Astrocyte of the cerebellum (primary cell): Measurements from ENCODE around the gene STAMBPL1.
"Not testable (repeated sequence)": the region's sequence is repeated elsewhere in the genome, so short reads cannot be mapped to it uniquely, and the experiment has no call there.

Source experiments
- DNase-seq: peaks from one replicate; pipeline ENCODE4 v3.0.0-alpha.2; 2011; ENCODE audit warnings: low read depth
- H3K4me3 ChIP-seq: 2 replicates; pipeline ENCODE4 v1.5.1; 2011; ENCODE audit warnings: mild to moderate bottlenecking, low read depth, low read length, moderate library complexity
- in situ Hi-C: cut with HindIII; loops from 2 replicates; pipeline ENCODE4 v1.10.0; 2017; ENCODE audit warnings: low sequenced_read_pairs
- TF ChIP-seq, protein P1 (sequence below): IDR thresholded peaks from 2 replicates; pipeline ENCODE4 v1.5.1; 2012; ENCODE audit warnings: low read length, low read depth, moderate library complexity, mild to moderate bottlenecking; ENCODE audit errors: missing control alignments

STAMBPL1 gene

DNA sequence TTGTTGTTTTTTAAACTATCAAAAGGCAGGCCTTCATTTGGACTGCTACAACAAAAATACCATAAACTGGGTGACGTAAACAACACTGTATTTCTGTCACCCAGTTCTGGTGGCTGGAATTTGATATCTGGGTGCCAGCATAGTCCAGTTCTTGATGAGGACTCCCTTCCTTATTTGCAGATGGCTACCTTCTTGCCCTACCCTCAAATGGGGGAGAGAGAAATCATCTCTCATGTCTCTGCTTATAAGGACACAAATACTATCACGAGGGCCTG is 47.3 kb downstream of the STAMBPL1 start:
- DNase-seq: no peak
- in situ Hi-C loops: no loop called here
- no peak overlapping the region for H3K4me3 ChIP-seq
- TF ChIP-seq, protein P1, sequence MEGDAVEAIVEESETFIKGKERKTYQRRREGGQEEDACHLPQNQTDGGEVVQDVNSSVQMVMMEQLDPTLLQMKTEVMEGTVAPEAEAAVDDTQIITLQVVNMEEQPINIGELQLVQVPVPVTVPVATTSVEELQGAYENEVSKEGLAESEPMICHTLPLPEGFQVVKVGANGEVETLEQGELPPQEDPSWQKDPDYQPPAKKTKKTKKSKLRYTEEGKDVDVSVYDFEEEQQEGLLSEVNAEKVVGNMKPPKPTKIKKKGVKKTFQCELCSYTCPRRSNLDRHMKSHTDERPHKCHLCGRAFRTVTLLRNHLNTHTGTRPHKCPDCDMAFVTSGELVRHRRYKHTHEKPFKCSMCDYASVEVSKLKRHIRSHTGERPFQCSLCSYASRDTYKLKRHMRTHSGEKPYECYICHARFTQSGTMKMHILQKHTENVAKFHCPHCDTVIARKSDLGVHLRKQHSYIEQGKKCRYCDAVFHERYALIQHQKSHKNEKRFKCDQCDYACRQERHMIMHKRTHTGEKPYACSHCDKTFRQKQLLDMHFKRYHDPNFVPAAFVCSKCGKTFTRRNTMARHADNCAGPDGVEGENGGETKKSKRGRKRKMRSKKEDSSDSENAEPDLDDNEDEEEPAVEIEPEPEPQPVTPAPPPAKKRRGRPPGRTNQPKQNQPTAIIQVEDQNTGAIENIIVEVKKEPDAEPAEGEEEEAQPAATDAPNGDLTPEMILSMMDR: no peak

DNA sequence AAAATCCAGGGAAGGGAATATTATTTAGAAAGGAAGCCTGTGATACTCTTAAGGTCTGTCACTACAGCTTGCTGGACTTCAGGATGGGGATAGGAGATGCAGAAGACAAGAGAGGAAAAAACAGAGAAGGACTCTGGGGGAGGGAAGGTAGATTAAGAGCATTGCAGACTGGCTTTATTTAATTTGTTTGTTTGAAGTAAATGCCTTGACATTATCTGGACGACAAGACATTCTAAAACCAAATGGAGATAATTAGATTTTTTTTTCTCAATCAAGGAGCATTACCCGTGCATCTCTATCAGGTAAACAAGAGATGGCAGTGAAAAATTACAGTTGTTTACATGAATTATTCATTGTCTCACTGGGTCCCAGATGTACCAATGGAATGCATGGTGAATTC is 48.2 kb downstream of the STAMBPL1 start:
- TF ChIP-seq, protein P1: no peak
- no peak for DNase-seq
- in situ Hi-C loops: no loop called here
- no peak overlapping the region for H3K4me3 ChIP-seq

DNA sequence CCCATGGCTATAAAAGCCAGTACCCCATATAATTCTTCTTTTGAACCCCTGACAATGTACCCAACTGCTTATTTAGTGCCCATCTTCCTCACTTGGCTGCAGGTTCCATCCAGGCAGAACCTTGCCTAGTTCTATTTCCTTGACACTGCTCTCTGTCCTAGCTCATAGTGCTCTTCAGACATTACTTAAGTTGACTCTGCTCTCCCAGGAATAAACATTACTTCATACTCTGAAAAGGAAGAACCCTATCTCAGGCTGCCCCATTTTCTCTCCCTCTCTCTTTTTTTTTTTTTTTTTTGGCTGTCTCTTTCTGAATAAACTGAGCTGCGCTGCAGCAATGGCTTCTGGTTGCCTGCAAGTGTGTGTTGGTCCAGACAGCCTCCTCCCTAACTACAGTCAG is 51.5 kb downstream of the STAMBPL1 start:
- no peak overlapping the region for H3K4me3 ChIP-seq
- no peak for DNase-seq
- TF ChIP-seq, protein P1: no peak
- in situ Hi-C loops: no loop called here

DNA sequence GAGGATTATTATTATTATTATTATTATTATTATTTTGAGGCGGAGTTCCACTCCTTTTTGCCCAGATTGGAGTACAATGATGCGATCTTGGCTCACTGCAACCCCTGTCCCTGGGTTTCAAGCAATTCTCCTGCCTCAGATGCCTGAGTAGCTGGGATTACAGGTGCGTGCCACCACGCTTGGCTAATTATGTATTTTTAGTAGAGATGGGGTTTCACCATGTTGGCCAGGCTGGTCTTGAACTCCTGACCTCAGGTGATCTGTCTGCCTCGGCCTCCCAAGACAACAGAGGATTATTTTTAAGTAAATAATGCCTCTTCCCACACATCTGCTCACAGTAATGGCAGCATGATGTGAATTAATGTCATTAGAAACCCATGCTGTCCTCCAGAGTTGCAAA is 52.0 kb downstream of the STAMBPL1 start:
- DNase-seq, H3K4me3 ChIP-seq, in situ Hi-C loops: not testable (repeated sequence)

DNA sequence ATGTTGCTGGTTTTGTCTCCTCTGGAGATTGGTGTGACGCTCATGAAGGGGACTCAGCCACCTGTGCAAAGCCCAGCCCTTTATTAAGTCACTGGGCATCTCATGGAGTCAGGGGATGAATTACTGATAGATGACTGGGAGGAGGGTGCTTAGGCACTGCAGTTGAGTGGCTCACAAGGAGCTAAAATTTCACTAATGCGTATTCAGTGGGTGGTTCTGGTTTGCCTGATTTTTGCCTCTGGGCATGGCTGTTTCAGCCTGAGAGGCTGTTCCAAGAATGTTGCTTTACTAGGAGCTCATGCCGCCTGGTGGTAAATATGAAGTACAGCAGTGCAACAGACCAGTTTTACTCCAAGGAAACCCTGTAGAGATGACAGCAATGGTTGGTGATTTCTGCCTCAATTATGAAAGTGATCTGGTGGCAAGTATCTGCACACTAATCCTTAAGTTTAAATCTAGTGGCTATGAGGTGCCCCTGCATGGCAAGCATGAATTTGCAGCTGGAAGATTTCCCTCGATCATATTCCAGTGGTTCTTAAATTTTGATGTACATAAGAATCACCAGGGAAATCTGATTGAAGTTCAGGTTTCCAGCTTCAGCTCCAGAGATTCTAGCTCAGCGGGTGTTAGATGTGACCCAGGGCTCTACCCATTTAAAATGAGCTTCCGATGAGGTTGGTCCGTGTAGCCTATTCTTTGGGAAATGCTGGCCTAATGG is 52.7 kb downstream of the STAMBPL1 start:
- no peak overlapping the region for H3K4me3 ChIP-seq
- in situ Hi-C loops: no loop called here
- DNase-seq: peak; percentile 72
- TF ChIP-seq, protein P1: peak; percentile 87

DNA sequence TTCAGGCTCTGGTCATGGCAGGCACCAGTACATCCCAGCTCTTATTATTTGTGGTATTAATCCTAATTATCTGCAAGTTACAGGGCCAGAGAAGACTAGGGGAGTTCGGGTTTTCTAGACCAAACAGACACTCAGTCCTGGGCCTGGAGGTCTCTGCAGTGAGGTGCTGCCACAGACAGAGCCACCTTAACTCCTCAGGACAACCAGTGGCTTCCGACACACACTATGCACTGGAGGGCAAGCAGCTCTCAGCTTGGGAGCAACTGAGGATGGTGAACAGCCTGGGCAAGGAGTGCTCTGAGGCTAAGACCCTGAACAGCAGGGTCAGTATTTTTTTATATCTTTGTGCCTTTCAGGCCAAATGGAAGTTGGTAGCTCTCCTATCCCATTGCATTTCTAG is 53.5 kb downstream of the STAMBPL1 start:
- in situ Hi-C loops: no loop called here
- no peak for DNase-seq
- no peak overlapping the region for H3K4me3 ChIP-seq
- TF ChIP-seq, protein P1: no peak

DNA sequence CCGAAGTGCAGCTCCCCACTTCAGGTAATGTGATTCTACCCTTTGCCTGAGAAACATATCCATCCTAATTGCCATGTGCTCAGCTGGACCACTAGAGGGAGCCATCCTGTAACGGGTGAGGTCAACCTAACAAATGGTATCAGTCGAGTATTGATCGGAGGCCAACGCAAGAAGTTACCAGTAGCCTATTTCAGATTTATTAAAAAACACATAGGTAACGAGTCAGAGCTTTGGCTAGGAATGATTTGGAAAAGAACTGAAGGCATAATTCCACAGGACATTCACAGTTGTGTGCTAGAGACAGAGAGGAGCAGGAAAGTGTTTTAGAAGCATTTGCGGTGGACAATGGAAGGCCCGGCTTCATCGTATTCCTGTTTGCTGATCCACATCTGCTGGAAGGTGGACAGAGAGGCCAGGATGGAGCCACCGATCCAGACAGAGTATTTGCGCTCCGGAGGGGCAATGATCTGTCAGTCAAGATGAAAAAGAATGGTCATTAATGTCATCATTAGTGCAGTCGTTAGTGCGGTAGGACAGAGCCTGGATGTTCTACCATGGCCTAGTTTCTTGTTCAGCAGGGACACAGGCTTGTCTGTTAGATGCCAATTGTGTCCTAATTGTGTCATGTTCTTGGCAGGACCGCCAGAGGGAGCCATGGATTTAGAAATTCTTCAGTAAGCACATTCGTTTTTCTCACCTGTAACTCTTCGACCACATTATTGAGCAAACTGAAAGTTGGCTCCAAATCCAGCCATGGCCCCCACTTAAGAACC is 55.0 kb downstream of the STAMBPL1 start:
- TF ChIP-seq, protein P1: peak; percentile 96
- peak; percentile 80 for DNase-seq
- in situ Hi-C loops: no loop called here
- H3K4me3 ChIP-seq: no peak overlapping the region
